GM12872 (cell line): ENCODE data around the gene ABL1.
A peak's percentile ranks its signal among the peaks of the same experiment; 100 is the strongest.

ENCODE experiments used
- TF ChIP-seq, protein P1 (sequence below): IDR thresholded peaks from 3 replicates; pipeline ENCODE4 v1.5.1; 2011; ENCODE audit warnings: low read depth, mild to moderate bottlenecking, low read length, moderate library complexity; ENCODE audit not compliant: insufficient read depth

ABL1 gene

DNA sequence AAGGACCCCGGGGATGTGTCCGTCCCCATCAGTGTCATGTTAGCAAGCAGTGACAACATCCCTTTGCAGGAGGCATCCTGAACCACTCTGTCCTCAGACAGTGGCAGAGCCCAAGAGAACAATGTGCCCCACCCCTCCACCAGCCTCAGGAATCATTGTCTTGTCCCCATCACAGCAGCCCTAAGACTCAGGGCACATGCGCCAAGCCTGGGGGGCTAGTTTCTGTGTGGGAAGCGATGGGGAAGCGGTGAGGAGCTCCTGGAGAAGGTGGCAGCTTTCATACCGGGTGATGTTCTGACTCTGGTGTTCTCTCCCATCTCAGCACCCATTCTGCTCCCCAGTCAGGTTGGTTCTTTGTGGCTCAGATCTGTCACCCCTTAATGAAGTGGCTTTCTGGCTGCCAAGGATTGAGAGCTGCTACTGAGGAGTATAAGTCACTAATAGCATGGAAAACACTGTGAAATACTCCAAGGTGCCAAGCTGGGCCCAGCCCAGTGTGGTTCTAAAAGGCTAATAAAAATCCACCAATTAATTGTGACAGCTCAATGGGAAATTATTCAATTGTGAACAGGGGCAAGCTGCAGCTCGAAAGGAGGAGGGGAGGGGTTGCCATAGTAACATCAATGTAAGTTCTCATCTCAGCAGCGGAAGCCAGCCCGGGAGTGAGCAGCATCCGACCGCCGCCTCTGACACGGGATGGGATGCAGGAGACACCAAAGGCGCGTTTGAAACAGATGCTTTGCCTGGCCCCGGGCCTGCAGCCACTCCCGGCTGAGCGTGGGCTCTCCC is 56.8 kb downstream of the ABL1 start:
- TF ChIP-seq, protein P1, sequence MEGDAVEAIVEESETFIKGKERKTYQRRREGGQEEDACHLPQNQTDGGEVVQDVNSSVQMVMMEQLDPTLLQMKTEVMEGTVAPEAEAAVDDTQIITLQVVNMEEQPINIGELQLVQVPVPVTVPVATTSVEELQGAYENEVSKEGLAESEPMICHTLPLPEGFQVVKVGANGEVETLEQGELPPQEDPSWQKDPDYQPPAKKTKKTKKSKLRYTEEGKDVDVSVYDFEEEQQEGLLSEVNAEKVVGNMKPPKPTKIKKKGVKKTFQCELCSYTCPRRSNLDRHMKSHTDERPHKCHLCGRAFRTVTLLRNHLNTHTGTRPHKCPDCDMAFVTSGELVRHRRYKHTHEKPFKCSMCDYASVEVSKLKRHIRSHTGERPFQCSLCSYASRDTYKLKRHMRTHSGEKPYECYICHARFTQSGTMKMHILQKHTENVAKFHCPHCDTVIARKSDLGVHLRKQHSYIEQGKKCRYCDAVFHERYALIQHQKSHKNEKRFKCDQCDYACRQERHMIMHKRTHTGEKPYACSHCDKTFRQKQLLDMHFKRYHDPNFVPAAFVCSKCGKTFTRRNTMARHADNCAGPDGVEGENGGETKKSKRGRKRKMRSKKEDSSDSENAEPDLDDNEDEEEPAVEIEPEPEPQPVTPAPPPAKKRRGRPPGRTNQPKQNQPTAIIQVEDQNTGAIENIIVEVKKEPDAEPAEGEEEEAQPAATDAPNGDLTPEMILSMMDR = no peak

DNA sequence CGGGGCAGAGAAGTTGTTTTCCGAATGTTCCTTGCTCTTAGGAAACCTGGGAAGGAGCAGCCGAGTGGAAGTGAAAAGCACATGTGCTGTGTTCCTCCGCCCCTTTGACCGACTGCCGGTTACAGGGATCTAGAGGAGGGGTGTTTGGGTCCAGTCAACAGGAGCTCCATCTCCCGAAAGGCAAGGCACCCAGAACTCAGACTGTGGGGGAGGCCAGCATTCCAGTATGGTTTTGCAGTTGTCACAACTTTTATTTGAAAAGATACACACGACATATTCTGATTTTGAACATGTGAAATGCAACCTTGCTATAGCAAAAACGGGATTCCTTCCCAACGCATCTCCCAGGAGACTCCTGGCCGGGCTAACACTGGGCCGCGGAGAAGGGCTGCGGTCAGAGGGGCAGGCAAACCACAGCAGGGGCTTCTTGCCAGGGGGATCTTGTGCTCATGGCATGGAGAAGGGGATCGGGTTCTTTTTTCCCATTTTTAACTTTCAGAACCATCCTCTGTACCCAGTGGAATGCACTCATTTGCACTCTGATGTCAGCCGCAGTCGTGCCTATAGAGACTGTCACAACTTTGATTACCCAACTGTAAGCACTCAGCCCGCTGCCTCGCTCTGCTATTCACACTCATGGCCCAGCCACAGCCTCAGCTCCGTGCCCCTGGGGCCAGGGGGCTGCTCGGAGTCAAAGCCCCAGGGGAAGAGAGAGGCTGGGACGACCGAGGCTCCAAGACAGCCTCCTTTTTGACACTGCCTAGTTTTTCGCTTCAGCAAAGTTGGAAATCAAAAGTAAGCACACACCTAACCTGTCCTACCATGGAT is 57.6 kb downstream of the ABL1 start:
- TF ChIP-seq, protein P1 = no peak

DNA sequence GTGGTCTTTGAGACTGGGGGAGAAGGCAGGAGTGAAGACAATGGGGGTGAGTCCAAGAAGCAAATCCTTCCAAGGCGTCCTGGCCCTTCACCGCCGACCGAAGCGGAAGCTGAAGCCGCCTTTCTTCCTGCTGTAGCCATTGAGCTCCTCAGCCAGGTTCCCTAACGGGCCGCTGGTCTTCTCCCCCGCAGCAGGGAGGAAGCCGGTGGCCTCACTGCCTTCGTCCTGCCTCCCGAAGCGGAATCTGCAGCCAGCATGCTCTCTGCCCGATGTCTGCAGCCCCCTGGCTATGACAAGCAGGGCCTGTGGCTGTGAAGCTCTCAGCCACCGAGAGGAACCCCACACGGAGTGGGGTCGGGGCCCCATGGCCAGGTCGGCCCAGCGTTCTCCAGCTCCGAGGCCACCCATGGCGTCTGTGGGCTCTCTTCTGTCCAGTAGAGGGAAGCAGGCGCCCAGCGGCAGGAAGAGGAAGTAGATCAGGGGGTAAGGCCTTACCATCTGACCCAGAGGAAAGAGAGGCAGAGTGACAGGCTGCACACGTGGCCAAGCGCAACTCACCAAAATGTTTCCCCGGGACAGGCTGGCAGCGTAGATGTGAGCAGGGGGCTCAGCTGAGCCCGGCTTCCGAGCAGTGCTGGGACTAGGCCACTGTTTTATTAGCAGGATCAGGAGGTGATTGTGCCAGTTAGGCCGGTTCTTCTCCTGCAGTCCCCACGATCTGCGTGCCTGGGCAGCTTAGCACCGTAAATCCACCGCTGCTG is 58.5 kb downstream of the ABL1 start:
- TF ChIP-seq, protein P1 = peak; percentile 36; the same call in 2 of the 3 replicates

DNA sequence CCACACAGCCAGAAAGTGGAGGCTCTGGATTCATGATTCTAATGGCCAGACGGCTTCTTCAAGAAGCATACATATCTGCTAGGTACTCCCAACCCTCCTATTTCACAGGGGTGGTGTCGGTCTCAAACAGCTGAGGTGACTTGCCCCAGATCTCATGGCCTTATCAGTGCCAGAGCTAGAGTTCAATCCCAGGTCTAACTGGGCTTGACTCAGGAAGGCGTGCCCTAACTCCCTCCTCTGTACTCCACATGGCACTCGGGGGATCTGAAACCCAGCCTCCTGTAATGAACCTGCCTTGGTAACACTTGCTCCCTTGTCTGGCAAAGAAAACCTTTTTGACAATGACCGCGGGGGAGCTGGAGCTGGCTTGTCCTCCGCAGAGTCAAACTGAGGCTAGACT is 59.5 kb downstream of the ABL1 start:
- TF ChIP-seq, protein P1 = no peak

DNA sequence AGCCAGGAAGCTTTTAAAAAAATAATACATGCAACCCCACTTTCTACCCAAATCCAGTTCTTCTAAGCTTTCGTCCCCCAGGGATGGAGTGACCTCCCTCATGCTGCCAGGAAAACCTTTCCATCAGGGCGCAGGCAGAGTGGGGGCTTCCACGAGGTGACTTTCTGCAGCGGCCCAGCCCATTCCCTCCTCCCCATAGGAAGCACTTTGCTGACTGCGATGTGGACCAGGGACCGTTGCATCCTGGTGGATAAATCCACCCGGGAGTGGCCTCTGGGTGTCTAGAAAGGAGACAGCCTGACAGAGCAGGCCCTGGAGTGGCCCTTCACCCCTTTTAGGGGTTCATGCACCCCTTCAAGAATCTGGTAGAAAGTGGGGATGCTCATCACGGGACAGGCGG is 60.0 kb downstream of the ABL1 start:
- TF ChIP-seq, protein P1 = no peak

DNA sequence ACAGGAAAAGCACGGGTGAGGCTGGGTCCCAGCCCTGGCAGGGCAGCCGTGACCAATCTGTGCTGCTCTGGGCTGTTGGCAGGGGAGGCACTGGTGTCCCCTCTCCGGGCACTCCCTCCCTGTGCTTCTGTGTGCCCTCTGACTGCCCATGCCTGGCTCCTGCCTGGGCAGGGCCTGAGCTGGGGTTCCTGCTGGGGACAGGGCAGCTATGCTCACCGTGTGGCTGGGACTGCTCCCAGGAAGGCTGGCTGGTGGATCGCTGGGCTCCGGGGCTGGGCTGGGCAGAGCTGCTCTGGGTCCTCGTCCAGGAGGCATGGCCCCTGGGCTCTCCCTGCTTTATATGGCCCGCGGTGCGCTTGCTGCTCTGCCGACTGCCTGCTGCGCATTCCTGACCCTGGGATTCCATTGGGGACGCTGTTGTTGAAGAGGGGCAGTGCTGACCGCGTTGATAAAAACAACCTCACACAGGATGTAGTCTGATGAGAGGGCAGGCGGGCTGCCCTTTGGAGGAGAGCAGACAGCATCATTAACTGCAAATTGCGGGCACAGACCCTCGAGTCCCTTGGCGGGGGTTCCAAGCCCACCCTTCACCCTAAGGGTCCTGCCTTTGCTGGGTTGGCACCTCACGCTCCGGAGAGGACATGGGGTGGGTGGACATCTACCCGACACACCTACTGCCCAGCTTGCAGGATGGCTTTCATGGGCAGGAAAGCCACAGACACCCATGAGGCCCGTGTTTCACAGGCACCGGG is 60.6 kb downstream of the ABL1 start:
- TF ChIP-seq, protein P1 = no peak
